Mesendoderm (in vitro differentiated cells): ENCODE data around the gene ARAP2.

ENCODE experiments used
- DNase-seq: peaks from one replicate; pipeline ENCODE4 v3.0.0; 2013
- H2AK5ac ChIP-seq: 2 replicates; pipeline ENCODE4 v1.6.1; 2013; ENCODE audit warnings: low read length, inconsistent platforms
- H2BK120ac ChIP-seq: 2 replicates; pipeline ENCODE4 v1.6.1; 2013; ENCODE audit warnings: low read depth, mild to moderate bottlenecking, low read length, moderate library complexity, mixed read lengths
- H2BK15ac ChIP-seq: replicated peaks from 2 replicates; pipeline ENCODE4 v1.6.1; 2013; ENCODE audit warnings: low read depth, mild to moderate bottlenecking, moderate library complexity
- H2BK5ac ChIP-seq: 2 replicates; pipeline ENCODE4 v1.6.1; 2013; ENCODE audit warnings: low read length, inconsistent platforms
- H3K18ac ChIP-seq: 2 replicates; pipeline ENCODE4 v1.6.1; 2013; ENCODE audit warnings: mild to moderate bottlenecking, low read length, mixed read lengths
- H3K23ac ChIP-seq: one replicate; pipeline ENCODE4 v1.6.1; 2013; ENCODE audit warnings: low read length
- H3K27ac ChIP-seq: 2 replicates; pipeline ENCODE4 v1.5.1; 2013; ENCODE audit warnings: low read depth, mild to moderate bottlenecking, inconsistent platforms, low read length, moderate library complexity
- H3K27me3 ChIP-seq: 2 replicates; pipeline ENCODE4 v1.6.1; 2013; ENCODE audit warnings: low read length, control low read depth, mild to moderate bottlenecking, inconsistent platforms; ENCODE audit not compliant: insufficient read depth, poor library complexity
- H3K36me3 ChIP-seq: 2 replicates; pipeline ENCODE4 v1.6.1; 2013; ENCODE audit warnings: low read length, inconsistent platforms; ENCODE audit not compliant: control insufficient read depth, insufficient read depth
- H3K4ac ChIP-seq: one replicate; pipeline ENCODE4 v1.6.1; 2013; ENCODE audit warnings: low read depth, mild to moderate bottlenecking, low read length, moderate library complexity
- H3K4me1 ChIP-seq: 2 replicates; pipeline ENCODE4 v1.6.1; 2013; ENCODE audit warnings: low read depth, low read length, inconsistent platforms; ENCODE audit not compliant: control insufficient read depth
- H3K4me2 ChIP-seq: 2 replicates; pipeline ENCODE4 v1.6.1; 2013; ENCODE audit warnings: low read length
- H3K4me3 ChIP-seq: 2 replicates; pipeline ENCODE4 v1.5.1; 2013; ENCODE audit warnings: mild to moderate bottlenecking, low read length
- H3K56ac ChIP-seq: one replicate; pipeline ENCODE4 v1.6.1; 2013; ENCODE audit warnings: low read length
- H3K79me1 ChIP-seq: 2 replicates; pipeline ENCODE4 v1.6.1; 2013; ENCODE audit warnings: low read length, inconsistent platforms
- H3K79me2 ChIP-seq: 2 replicates; pipeline ENCODE4 v1.6.1; 2013; ENCODE audit warnings: mild to moderate bottlenecking, low read length; ENCODE audit not compliant: control insufficient read depth, insufficient read depth
- H3K9ac ChIP-seq: 2 replicates; pipeline ENCODE4 v1.6.1; 2013; ENCODE audit warnings: low read length, inconsistent platforms
- H4K5ac ChIP-seq: one replicate; pipeline ENCODE4 v1.6.1; 2013; ENCODE audit warnings: low read length
- H4K8ac ChIP-seq: one replicate; pipeline ENCODE4 v1.6.1; 2013; ENCODE audit warnings: low read depth, mild to moderate bottlenecking, control low read depth, low read length, moderate library complexity
- WGBS: extraction: QIAGEN DNeasy Blood & Tissue Kit; methylation state at CpG from one replicate; pipeline ENCODE4 v1.1.7; 2013; ENCODE audit warnings: low lambda C conversion rate, missing lambda C conversion rate; ENCODE audit not compliant: insufficient coverage; ENCODE audit errors: extremely low coverage; 5-methylcytosine and 5-hydroxymethylcytosine counted together

ARAP2 gene

DNA sequence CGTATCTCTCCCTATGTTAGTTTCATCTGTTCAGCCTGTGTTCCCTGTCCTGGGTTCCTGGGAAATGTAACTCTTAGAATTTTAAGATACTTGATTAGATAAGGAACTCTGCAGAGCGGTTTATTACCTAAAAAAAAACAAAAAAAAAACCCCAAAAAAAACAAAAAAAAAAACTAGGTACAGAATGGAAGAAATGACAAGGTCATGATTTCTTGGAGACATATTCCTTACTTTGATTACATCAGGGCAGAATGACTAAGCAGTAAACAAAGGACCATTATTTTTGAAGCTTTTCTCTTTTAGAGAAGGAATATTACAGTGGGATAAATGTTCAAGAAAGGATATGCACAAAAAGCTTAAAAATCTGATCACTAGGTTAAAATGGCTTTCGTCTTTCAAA lies 171.8 kb downstream of the ARAP2 start:
- no peak overlapping the region for H3K4me2 ChIP-seq
- no peak overlapping the region for H4K8ac ChIP-seq
- no peaks in the 10 kb centered on the region for H3K79me1 ChIP-seq
- no peak overlapping the region for H2BK5ac ChIP-seq
- no peak for DNase-seq
- no peak overlapping the region for H2AK5ac ChIP-seq
- no peak overlapping the region for H4K5ac ChIP-seq
- WGBS: no CpG with 5 or more reads among the region's 3 CpGs
- no peaks in the 10 kb centered on the region for H3K27me3 ChIP-seq
- H3K23ac ChIP-seq: no peak overlapping the region
- H2BK120ac ChIP-seq: no peak overlapping the region
- H3K56ac ChIP-seq: no peak overlapping the region
- no peaks in the 10 kb centered on the region for H3K4me1 ChIP-seq
- H3K18ac ChIP-seq: no peak overlapping the region
- no peak overlapping the region for H3K4me3 ChIP-seq
- no peak overlapping the region for H2BK15ac ChIP-seq
- no peak overlapping the region for H3K4ac ChIP-seq
- H3K9ac ChIP-seq: no peak overlapping the region
- no peaks in the 10 kb centered on the region for H3K36me3 ChIP-seq
- no peaks in the 10 kb centered on the region for H3K79me2 ChIP-seq
- H3K27ac ChIP-seq: no peak overlapping the region

DNA sequence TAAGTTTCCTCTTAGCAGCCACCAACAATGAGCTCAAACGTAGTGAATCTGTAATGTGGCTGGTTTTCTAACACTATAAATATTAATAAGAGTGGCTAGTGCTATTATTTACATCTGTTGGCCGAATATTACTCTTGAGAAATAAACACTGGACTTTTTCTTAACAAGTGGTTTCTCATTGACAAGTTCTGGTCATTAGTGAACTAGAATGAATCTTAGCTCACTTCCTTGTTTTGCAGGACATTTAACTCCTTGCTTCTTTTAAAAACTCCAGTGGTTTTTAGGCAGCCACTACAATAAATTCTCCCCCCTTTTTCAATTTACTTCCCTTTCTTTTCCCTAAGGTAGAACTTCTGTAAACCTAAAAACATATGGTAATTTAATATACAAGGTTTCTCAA lies 177.2 kb downstream of the ARAP2 start:
- no peak overlapping the region for H3K56ac ChIP-seq
- H4K8ac ChIP-seq: no peak overlapping the region
- no peaks in the 10 kb centered on the region for H3K36me3 ChIP-seq
- H4K5ac ChIP-seq: no peak overlapping the region
- no peak for DNase-seq
- H3K4me2 ChIP-seq: no peak overlapping the region
- H3K27ac ChIP-seq: no peak overlapping the region
- no peak overlapping the region for H3K18ac ChIP-seq
- no peak overlapping the region for H3K4ac ChIP-seq
- no peaks in the 10 kb centered on the region for H3K79me1 ChIP-seq
- no CpG with 5 or more reads among the region's 2 CpGs for WGBS
- no peaks in the 10 kb centered on the region for H3K79me2 ChIP-seq
- H3K23ac ChIP-seq: no peak overlapping the region
- H3K27me3 ChIP-seq: no peaks in the 10 kb centered on the region
- no peak overlapping the region for H2AK5ac ChIP-seq
- no peak overlapping the region for H2BK120ac ChIP-seq
- H2BK5ac ChIP-seq: no peak overlapping the region
- H3K4me3 ChIP-seq: no peak overlapping the region
- H3K4me1 ChIP-seq: no peaks in the 10 kb centered on the region
- no peak overlapping the region for H3K9ac ChIP-seq
- no peak overlapping the region for H2BK15ac ChIP-seq

DNA sequence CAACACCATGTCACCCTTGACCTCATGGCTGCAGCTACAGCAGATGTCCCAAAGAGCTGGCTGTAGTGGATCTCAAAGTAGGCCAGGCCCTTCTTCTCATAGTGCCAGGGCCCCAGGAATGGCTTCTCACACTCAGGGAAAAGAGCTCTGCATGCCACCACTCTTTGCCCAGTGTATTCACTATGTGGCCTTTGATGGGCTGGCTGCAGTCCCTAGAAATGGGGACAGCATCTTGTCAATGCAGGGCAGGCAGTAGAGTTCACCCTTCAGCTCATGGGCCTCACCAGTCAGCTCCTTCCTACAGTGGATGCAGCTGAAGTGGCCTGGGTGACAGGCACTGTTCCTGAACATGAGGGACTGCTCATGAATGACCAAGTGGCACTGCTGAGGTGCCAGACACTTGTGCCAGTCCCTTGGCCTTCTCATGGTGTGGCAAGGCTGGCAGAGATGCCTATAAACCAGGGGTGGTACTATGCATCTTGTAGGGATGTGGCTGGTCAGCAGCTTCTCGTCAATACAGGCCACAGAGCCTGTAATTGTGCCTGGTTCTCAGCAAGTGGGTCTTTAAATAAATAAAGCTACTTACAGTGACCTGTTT lies 178.9 kb downstream of the ARAP2 start:
- DNase-seq: no peak
- Histone ChIP-seq H2AK5ac (no peak overlapping the region), H3K18ac (no peak overlapping the region), H3K79me2 (no peaks in the 10 kb centered on the region), H2BK5ac (no peak overlapping the region), H3K4ac (no peak overlapping the region), H3K27me3 (no peaks in the 10 kb centered on the region), H3K4me3 (no peak overlapping the region), H2BK120ac (no peak overlapping the region), H2BK15ac (no peak overlapping the region), H3K23ac (no peak overlapping the region), H4K5ac (no peak overlapping the region), H3K4me1 (no peaks in the 10 kb centered on the region), H3K79me1 (no peaks in the 10 kb centered on the region), H3K27ac (no peak overlapping the region), H4K8ac (no peak overlapping the region), H3K9ac (no peak overlapping the region), H3K56ac (no peak overlapping the region), H3K4me2 (no peak overlapping the region), H3K36me3 (no peaks in the 10 kb centered on the region)
- WGBS: no CpG with 5 or more reads among the region's 1 CpG

DNA sequence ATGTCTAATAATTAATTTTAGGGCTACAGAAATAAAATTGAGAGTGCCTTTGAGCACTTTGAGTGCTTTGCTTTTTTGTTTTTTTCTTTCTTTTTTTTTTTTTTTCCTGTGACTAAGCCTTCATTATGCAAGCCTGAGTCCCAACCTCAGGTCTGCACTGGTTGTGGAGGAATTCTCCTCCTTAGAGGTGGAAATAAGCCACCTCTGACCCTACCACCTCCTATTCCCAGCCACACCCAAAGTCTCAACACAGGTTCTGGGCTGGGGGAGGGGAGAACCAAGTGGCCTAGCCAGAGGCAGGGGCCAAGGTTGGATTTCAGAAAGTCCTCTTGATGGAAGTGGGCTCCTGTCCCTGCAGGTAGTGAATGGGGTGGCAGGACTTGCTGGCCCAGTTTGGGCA lies 180.2 kb downstream of the ARAP2 start:
- Histone ChIP-seq H3K36me3 (no peaks in the 10 kb centered on the region), H3K79me1 (no peaks in the 10 kb centered on the region), H2BK5ac (no peak overlapping the region), H3K79me2 (no peaks in the 10 kb centered on the region), H4K5ac (no peak overlapping the region), H4K8ac (no peak overlapping the region), H3K9ac (no peak overlapping the region), H3K27me3 (no peaks in the 10 kb centered on the region), H3K56ac (no peak overlapping the region), H2AK5ac (no peak overlapping the region), H2BK15ac (no peak overlapping the region), H3K4me1 (no peaks in the 10 kb centered on the region), H3K4ac (no peak overlapping the region), H3K27ac (no peak overlapping the region), H3K4me2 (no peak overlapping the region), H3K18ac (no peak overlapping the region), H2BK120ac (no peak overlapping the region), H3K23ac (no peak overlapping the region), H3K4me3 (no peak overlapping the region)
- peak; percentile 7 for DNase-seq

DNA sequence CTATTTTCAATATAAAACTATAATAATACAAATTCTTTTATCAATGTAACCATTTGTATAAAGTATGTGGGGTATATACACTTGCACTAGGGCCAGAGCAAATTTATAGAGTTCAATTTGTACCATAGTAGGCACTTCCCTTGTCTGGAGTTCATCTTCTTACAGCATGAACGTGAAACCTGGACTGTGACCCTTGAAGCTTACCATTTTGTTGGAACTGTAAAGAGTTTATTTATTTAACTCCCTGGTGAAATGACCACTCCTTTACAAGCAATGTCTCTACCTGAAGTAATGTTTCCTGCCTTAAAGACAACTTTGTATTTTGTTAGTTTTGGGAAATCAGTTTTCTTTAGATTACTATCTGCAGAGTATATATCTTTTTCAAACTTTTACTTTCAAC lies 188.2 kb downstream of the ARAP2 start:
- H2AK5ac ChIP-seq: no peak overlapping the region
- no peak for DNase-seq
- WGBS: no CpG with 5 or more reads among the region's 1 CpG
- no peak overlapping the region for H3K18ac ChIP-seq
- no peak overlapping the region for H3K27ac ChIP-seq
- H2BK15ac ChIP-seq: no peak overlapping the region
- no peak overlapping the region for H3K23ac ChIP-seq
- H3K4me2 ChIP-seq: no peak overlapping the region
- H2BK120ac ChIP-seq: no peak overlapping the region
- no peak overlapping the region for H3K56ac ChIP-seq
- H4K8ac ChIP-seq: no peak overlapping the region
- no peak overlapping the region for H4K5ac ChIP-seq
- H3K9ac ChIP-seq: no peak overlapping the region
- H3K79me2 ChIP-seq: no peaks in the 10 kb centered on the region
- H3K4me3 ChIP-seq: no peak overlapping the region
- H3K36me3 ChIP-seq: no peaks in the 10 kb centered on the region
- no peak overlapping the region for H3K4ac ChIP-seq
- no peak overlapping the region for H2BK5ac ChIP-seq
- H3K27me3 ChIP-seq: no peaks in the 10 kb centered on the region
- H3K79me1 ChIP-seq: no peaks in the 10 kb centered on the region
- no peaks in the 10 kb centered on the region for H3K4me1 ChIP-seq

DNA sequence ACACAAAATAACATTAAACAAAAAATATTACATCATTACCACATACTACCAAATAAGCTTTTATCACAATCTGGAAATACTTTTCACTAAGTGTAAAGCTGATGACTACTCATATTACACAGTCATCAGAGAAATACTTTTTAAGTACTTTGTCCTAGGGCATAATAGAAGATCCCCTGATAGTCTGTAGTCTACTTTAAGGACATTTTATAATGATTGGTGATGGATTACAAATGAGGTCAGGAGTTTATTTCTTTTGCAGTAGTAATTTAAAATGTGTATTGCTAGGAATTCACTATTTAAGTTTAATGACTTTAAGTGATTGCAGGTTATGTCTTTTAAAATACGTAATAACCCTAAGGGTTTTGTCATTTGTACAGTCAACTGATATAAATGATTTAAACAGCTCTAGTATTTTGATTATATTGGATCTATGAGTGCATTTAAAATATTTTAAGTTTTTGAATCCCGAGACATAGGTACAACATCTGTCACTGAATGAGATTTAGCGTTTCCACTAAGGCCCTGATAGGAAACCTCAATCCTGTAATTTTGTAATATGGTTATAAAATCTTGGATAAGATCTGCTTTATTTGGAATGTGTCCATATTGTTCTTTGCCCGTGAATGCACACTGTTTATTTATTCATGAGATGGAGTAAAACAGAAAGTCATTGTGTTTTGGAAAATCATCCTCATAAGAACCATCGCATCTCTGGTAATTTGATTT lies 189.5 kb downstream of the ARAP2 start:
- H3K79me2 ChIP-seq: no peaks in the 10 kb centered on the region
- no peaks in the 10 kb centered on the region for H3K27me3 ChIP-seq
- H2AK5ac ChIP-seq: no peak overlapping the region
- no peak overlapping the region for H3K18ac ChIP-seq
- H4K8ac ChIP-seq: no peak overlapping the region
- no peak overlapping the region for H3K56ac ChIP-seq
- no peak overlapping the region for H3K4ac ChIP-seq
- H2BK15ac ChIP-seq: no peak overlapping the region
- H3K4me2 ChIP-seq: no peak overlapping the region
- DNase-seq: no peak
- H3K36me3 ChIP-seq: no peaks in the 10 kb centered on the region
- no peak overlapping the region for H2BK120ac ChIP-seq
- WGBS: no CpG with 5 or more reads among the region's 5 CpGs
- no peak overlapping the region for H3K9ac ChIP-seq
- no peaks in the 10 kb centered on the region for H3K79me1 ChIP-seq
- no peak overlapping the region for H3K23ac ChIP-seq
- H3K27ac ChIP-seq: no peak overlapping the region
- no peaks in the 10 kb centered on the region for H3K4me1 ChIP-seq
- H3K4me3 ChIP-seq: no peak overlapping the region
- no peak overlapping the region for H2BK5ac ChIP-seq
- H4K5ac ChIP-seq: no peak overlapping the region
